ENCODE results near the gene IRF3.

IRF3 gene

GRCh38 chr19:49645592-49645991 is 20.1 kb downstream of the IRF3 start:
- Histone ChIP-seq H3K9me2 (ENCODE audit: low read depth, low read length) (no peaks in the 10 kb centered on the region), H3K4me1 (ENCODE audit: insufficient read depth, low read length, severe bottlenecking) (peaks cover 18% of the 10 kb centered on the region), H4K20me1 (ENCODE audit: insufficient read depth, low read length) (no peaks in the 10 kb centered on the region), H3K27me3 (ENCODE audit: insufficient read depth, low read length) (no peaks in the 10 kb centered on the region), H3K9ac (ENCODE audit: low read length) (no peak overlapping the region), H3K4me2 (ENCODE audit: low read length) (no peak overlapping the region), H3K79me2 (ENCODE audit: insufficient read depth, low read length) (peaks cover 25% of the 10 kb centered on the region), H2AFZ (ENCODE audit: low read length) (no peak overlapping the region), H3K27ac (ENCODE audit: low read depth, low read length, poor library complexity, severe bottlenecking) (no peak overlapping the region), H3K9me3 (ENCODE audit: low read length) (no peaks in the 10 kb centered on the region), H3K4me3 (ENCODE audit: low read depth, low read length, poor library complexity, severe bottlenecking) (no peak overlapping the region), H3F3A (ENCODE audit: insufficient read depth, low read length) (no peaks in the 10 kb centered on the region), H3K36me3 (ENCODE audit: insufficient read depth, low read length) (peaks cover 44% of the 10 kb centered on the region; the same call in 1 of the 2 replicates)
- TF ChIP-seq, protein P1, sequence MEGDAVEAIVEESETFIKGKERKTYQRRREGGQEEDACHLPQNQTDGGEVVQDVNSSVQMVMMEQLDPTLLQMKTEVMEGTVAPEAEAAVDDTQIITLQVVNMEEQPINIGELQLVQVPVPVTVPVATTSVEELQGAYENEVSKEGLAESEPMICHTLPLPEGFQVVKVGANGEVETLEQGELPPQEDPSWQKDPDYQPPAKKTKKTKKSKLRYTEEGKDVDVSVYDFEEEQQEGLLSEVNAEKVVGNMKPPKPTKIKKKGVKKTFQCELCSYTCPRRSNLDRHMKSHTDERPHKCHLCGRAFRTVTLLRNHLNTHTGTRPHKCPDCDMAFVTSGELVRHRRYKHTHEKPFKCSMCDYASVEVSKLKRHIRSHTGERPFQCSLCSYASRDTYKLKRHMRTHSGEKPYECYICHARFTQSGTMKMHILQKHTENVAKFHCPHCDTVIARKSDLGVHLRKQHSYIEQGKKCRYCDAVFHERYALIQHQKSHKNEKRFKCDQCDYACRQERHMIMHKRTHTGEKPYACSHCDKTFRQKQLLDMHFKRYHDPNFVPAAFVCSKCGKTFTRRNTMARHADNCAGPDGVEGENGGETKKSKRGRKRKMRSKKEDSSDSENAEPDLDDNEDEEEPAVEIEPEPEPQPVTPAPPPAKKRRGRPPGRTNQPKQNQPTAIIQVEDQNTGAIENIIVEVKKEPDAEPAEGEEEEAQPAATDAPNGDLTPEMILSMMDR (IDR thresholded peaks at IDR 0.05; ENCODE audit: low read length) = no peak
- TF ChIP-seq EZH2 (IDR thresholded peaks at IDR 0.05; ENCODE audit: borderline replicate concordance, low read length) = no peak

DNA sequence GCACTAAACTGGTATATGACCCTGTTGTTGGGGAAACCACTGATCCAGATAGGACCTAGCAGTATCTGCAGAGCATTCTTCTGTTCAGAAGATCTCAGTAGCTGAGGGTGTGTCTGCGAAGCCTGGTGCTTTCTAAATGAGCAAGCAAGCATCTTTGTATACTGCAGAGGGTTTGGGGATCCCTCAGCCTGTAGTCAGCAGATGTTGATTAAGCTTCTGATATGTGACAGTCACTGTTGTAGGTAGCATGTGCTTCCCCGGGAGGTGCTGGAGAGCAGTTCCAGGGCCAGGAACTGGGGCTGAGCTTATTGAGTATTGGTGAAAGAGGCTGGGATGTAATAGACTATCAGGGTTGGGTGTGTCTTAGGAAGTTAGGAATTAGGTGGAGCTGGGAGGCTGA is 22.2 kb downstream of the IRF3 start:
- H3K9ac ChIP-seq (ENCODE audit: low read length) = peak overlapping the region; percentile 95; the same call in 1 of the 2 replicates
- H3K4me2 ChIP-seq (ENCODE audit: low read length) = peak overlapping the region; percentile 94
- peaks cover 29% of the 10 kb centered on the region; the same call in 1 of the 2 replicates for H3K36me3 ChIP-seq (ENCODE audit: insufficient read depth, low read length)
- peaks cover 25% of the 10 kb centered on the region for H3K79me2 ChIP-seq (ENCODE audit: insufficient read depth, low read length)
- H4K20me1 ChIP-seq (ENCODE audit: insufficient read depth, low read length) = no peaks in the 10 kb centered on the region
- no peaks in the 10 kb centered on the region for H3K27me3 ChIP-seq (ENCODE audit: insufficient read depth, low read length)
- TF ChIP-seq, protein P1 (IDR thresholded peaks at IDR 0.05; ENCODE audit: low read length) = no peak
- TF ChIP-seq EZH2 (IDR thresholded peaks at IDR 0.05; ENCODE audit: borderline replicate concordance, low read length) = no peak
- no peaks in the 10 kb centered on the region for H3K9me3 ChIP-seq (ENCODE audit: low read length)
- peak overlapping the region; percentile 95 for H3K4me3 ChIP-seq (ENCODE audit: low read depth, low read length, poor library complexity, severe bottlenecking)
- H3K4me1 ChIP-seq (ENCODE audit: insufficient read depth, low read length, severe bottlenecking) = peaks cover 23% of the 10 kb centered on the region
- H3K9me2 ChIP-seq (ENCODE audit: low read depth, low read length) = no peaks in the 10 kb centered on the region
- no peaks in the 10 kb centered on the region for H3F3A ChIP-seq (ENCODE audit: insufficient read depth, low read length)
- no peak overlapping the region for H2AFZ ChIP-seq (ENCODE audit: low read length)
- no peak overlapping the region for H3K27ac ChIP-seq (ENCODE audit: low read depth, low read length, poor library complexity, severe bottlenecking)

DNA sequence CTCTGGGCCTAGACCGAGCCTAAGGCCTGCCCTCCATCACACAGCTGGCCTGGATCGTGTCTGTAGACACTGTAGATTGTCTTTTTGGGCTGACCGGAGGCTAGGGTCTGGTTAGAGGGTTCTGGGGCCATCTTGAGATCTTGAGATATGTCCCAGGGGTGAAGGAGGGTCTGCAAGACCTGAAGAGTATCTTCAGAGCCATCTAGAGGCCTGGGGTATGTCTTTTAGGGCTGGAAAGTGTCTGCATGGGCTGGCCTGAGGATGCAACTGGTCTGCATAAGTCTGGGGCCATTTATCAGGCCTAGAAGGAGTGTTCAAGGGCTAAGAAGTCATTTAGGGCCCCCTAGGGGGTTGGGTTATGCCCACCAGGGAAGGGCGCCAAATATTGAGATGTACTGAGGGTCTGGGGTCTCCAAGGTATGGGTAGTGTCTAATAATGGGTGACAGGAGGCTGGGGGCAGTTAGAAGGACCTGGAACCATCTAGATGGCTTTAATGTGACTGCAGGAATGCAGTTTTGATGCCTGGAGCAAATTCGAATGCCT is 23.1 kb downstream of the IRF3 start:
- no peak overlapping the region for H2AFZ ChIP-seq (ENCODE audit: low read length)

More for the DNA sequence above, 23.1 kb downstream of the IRF3 start:
- H3K36me3 ChIP-seq (ENCODE audit: insufficient read depth, low read length) = peaks cover 28% of the 10 kb centered on the region; the same call in 1 of the 2 replicates
- no peaks in the 10 kb centered on the region for H3K27me3 ChIP-seq (ENCODE audit: insufficient read depth, low read length)
- H3K9me2 ChIP-seq (ENCODE audit: low read depth, low read length) = no peaks in the 10 kb centered on the region
- H3F3A ChIP-seq (ENCODE audit: insufficient read depth, low read length) = no peaks in the 10 kb centered on the region
- peak overlapping the region; percentile 95 for H3K4me3 ChIP-seq (ENCODE audit: low read depth, low read length, poor library complexity, severe bottlenecking)
- peak overlapping the region; percentile 94 for H3K4me2 ChIP-seq (ENCODE audit: low read length)
- H3K27ac ChIP-seq (ENCODE audit: low read depth, low read length, poor library complexity, severe bottlenecking) = peak overlapping the region; percentile 68
- H3K4me1 ChIP-seq (ENCODE audit: insufficient read depth, low read length, severe bottlenecking) = peaks cover 23% of the 10 kb centered on the region
- H3K9ac ChIP-seq (ENCODE audit: low read length) = peak overlapping the region; percentile 95
- H3K9me3 ChIP-seq (ENCODE audit: low read length) = no peaks in the 10 kb centered on the region
- peaks cover 25% of the 10 kb centered on the region for H3K79me2 ChIP-seq (ENCODE audit: insufficient read depth, low read length)
- no peak for TF ChIP-seq EZH2 (IDR thresholded peaks at IDR 0.05; ENCODE audit: borderline replicate concordance, low read length)
- TF ChIP-seq, protein P1 (IDR thresholded peaks at IDR 0.05; ENCODE audit: low read length) = peak; percentile 6; the same call in 1 of the 2 replicates
- no peaks in the 10 kb centered on the region for H4K20me1 ChIP-seq (ENCODE audit: insufficient read depth, low read length)

Data from OCI-LY1 (cell line).